Measurements from ENCODE around the gene GRIK3.

GRIK3 gene

GRCh38 chr1:36965275-36966159 lies 68.8 kb downstream of the GRIK3 start:
- no peaks in the 10 kb centered on the region for H3K27me3 ChIP-seq (ENCODE audit: low read depth, low read length)
- no peak overlapping the region for H3K9ac ChIP-seq (ENCODE audit: low read length)
- no peak overlapping the region for H2AFZ ChIP-seq (ENCODE audit: low read depth, low read length)
- H3K79me2 ChIP-seq (ENCODE audit: low read length), result no peaks in the 10 kb centered on the region
- TF ChIP-seq EZH2phosphoT487 (IDR thresholded peaks at IDR 0.05; ENCODE audit: low read depth) (no peak), CTCF (IDR thresholded peaks at IDR 0.05; ENCODE audit: low read depth, low read length) (no peak)
- no peaks in the 10 kb centered on the region for H3K36me3 ChIP-seq (replicated peaks; ENCODE audit: low read depth, low read length)
- H3K9me3 ChIP-seq (ENCODE audit: insufficient read depth, low read length), result no peaks in the 10 kb centered on the region
- H3K4me3 ChIP-seq (ENCODE audit: low read length), result no peak overlapping the region
- H3K4me1 ChIP-seq (ENCODE audit: low read length), result no peaks in the 10 kb centered on the region
- no peak overlapping the region for H3K4me2 ChIP-seq (ENCODE audit: low read length)
- H4K20me1 ChIP-seq (ENCODE audit: insufficient read depth, low read length), result no peaks in the 10 kb centered on the region
- H3K27ac ChIP-seq (ENCODE audit: low read length), result no peak overlapping the region

DNA sequence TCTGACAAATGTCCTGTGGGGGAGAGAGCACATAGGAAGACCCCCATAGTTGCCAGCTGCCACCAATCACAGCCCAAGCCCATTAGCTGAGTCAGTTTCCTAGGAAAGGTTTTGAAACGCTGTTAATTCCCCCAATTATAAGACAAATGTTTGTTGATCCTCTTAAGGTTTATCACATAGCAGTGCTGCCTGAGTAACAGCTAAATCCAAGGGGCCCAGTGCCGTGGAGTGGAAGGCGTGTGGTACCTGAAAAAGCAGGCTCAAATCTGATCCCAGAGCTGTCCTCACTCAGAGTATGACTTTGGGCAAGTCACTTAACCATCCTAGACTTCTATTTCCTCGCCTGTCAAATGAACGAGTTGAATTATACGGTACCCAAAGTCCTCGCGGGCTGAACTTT lies 69.5 kb downstream of the GRIK3 start:
- no peak overlapping the region for H3K4me2 ChIP-seq (ENCODE audit: low read length)
- H3K9ac ChIP-seq (ENCODE audit: low read length), result no peak overlapping the region
- no peaks in the 10 kb centered on the region for H4K20me1 ChIP-seq (ENCODE audit: insufficient read depth, low read length)
- no peak overlapping the region for H2AFZ ChIP-seq (ENCODE audit: low read depth, low read length)
- H3K9me3 ChIP-seq (ENCODE audit: insufficient read depth, low read length), result no peaks in the 10 kb centered on the region
- no peak overlapping the region for H3K4me3 ChIP-seq (ENCODE audit: low read length)
- no peaks in the 10 kb centered on the region for H3K79me2 ChIP-seq (ENCODE audit: low read length)
- no peak for TF ChIP-seq CTCF (IDR thresholded peaks at IDR 0.05; ENCODE audit: low read depth, low read length)
- no peak for TF ChIP-seq EZH2phosphoT487 (IDR thresholded peaks at IDR 0.05; ENCODE audit: low read depth)
- no peaks in the 10 kb centered on the region for H3K27me3 ChIP-seq (ENCODE audit: low read depth, low read length)
- no peaks in the 10 kb centered on the region for H3K36me3 ChIP-seq (replicated peaks; ENCODE audit: low read depth, low read length)
- H3K27ac ChIP-seq (ENCODE audit: low read length), result no peak overlapping the region
- H3K4me1 ChIP-seq (ENCODE audit: low read length), result no peaks in the 10 kb centered on the region

DNA sequence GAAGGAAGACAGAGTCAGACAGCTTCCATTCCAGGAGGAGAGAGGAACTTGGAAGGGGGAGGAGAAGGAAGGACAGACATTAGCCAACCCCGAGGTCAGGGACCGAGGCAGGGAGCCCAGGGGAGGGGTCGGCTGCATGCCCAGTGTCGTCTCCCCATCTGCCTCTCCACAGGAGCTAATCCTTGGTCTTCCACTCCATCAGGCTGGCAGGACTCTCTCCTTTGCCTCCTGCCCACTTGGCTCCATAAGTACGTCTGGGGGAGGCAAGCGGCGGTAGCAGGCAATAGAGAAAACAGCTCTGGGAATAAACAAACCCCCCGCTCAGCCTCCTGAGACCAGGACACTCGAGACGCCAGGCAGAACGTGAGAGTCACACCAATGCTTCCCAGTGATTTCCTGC lies 71.3 kb downstream of the GRIK3 start:
- Histone ChIP-seq H3K4me1 (ENCODE audit: low read length) (no peaks in the 10 kb centered on the region), H3K9me3 (ENCODE audit: insufficient read depth, low read length) (no peaks in the 10 kb centered on the region), H3K27me3 (ENCODE audit: low read depth, low read length) (no peaks in the 10 kb centered on the region), H3K36me3 (replicated peaks; ENCODE audit: low read depth, low read length) (no peaks in the 10 kb centered on the region), H3K79me2 (ENCODE audit: low read length) (no peaks in the 10 kb centered on the region), H3K4me3 (ENCODE audit: low read length) (no peak overlapping the region), H4K20me1 (ENCODE audit: insufficient read depth, low read length) (no peaks in the 10 kb centered on the region), H2AFZ (ENCODE audit: low read depth, low read length) (no peak overlapping the region), H3K9ac (ENCODE audit: low read length) (no peak overlapping the region), H3K27ac (ENCODE audit: low read length) (no peak overlapping the region), H3K4me2 (ENCODE audit: low read length) (no peak overlapping the region)
- TF ChIP-seq CTCF (IDR thresholded peaks at IDR 0.05; ENCODE audit: low read depth, low read length), result no peak
- TF ChIP-seq EZH2phosphoT487 (IDR thresholded peaks at IDR 0.05; ENCODE audit: low read depth), result no peak

GRCh38 chr1:36961062-36961615 lies 73.2 kb downstream of the GRIK3 start:
- no peaks in the 10 kb centered on the region for H3K36me3 ChIP-seq (replicated peaks; ENCODE audit: low read depth, low read length)
- no peak overlapping the region for H3K4me3 ChIP-seq (ENCODE audit: low read length)
- TF ChIP-seq EZH2phosphoT487 (IDR thresholded peaks at IDR 0.05; ENCODE audit: low read depth) (no peak), CTCF (IDR thresholded peaks at IDR 0.05; ENCODE audit: low read depth, low read length) (no peak)
- H3K4me2 ChIP-seq (ENCODE audit: low read length), result no peak overlapping the region
- H4K20me1 ChIP-seq (ENCODE audit: insufficient read depth, low read length), result no peaks in the 10 kb centered on the region
- H3K27ac ChIP-seq (ENCODE audit: low read length), result no peak overlapping the region
- no peaks in the 10 kb centered on the region for H3K27me3 ChIP-seq (ENCODE audit: low read depth, low read length)
- H3K9ac ChIP-seq (ENCODE audit: low read length), result no peak overlapping the region
- H3K9me3 ChIP-seq (ENCODE audit: insufficient read depth, low read length), result no peaks in the 10 kb centered on the region
- H3K4me1 ChIP-seq (ENCODE audit: low read length), result no peaks in the 10 kb centered on the region
- no peaks in the 10 kb centered on the region for H3K79me2 ChIP-seq (ENCODE audit: low read length)
- H2AFZ ChIP-seq (ENCODE audit: low read depth, low read length), result no peak overlapping the region
